PC-9 (cell line): ENCODE data around the gene RPE. TPM values are rescaled to one million over a fixed set of nuclear protein-coding genes. Genes with fewer than 3 reads are reported as not detected.

ENCODE experiments used
- BruUV-seq: library from RNA; stranded (reverse); fragments of 400-500 nt; replicated peaks from 2 replicates; lab custom pipeline; 2021; lab: Mats Ljungman, UMichigan
- CTCF ChIA-PET: fragments of 300-600 bp; sonication (Branson Sonifier 250); formaldehyde crosslinking; loops from one replicate; lab custom pipeline; 2022; ENCODE audit warnings: antibody characterized with exemption; lab: Charles Lee
- POLR2A ChIA-PET: fragments of 300-600 bp; sonication (Branson Sonifier 250); formaldehyde crosslinking; loops from one replicate; lab custom pipeline; 2022; ENCODE audit warnings: antibody characterized with exemption; ENCODE audit not compliant: unreplicated experiment; lab: Charles Lee
- DNase-seq, 2 experiments: peaks; one replicate each; pipeline versions ENCODE4 v3.0.0 to v3.0.0-alpha.2; 2015 to 2022; ENCODE audit warnings: mixed read lengths in 1 of 2
- H2AFZ ChIP-seq: fragments of 200-600 bp; sonication (generic); 2 replicates; pipeline ENCODE4 v1.8.1; 2017; ENCODE audit warnings: antibody characterized with exemption
- H3F3A ChIP-seq: fragments of 200-600 bp; sonication (generic); 2 replicates; pipeline ENCODE4 v1.8.1; 2017; ENCODE audit warnings: antibody characterized with exemption, mild to moderate bottlenecking, low read depth; ENCODE audit not compliant: insufficient read depth
- H3K27ac ChIP-seq: fragments of 200-600 bp; sonication (generic); 2 replicates; pipeline ENCODE4 v1.6.1; 2016; ENCODE audit warnings: mixed run types
- H3K27me3 ChIP-seq: fragments of 200-600 bp; sonication (generic); 2 replicates; pipeline ENCODE4 v1.6.1; 2016; ENCODE audit warnings: low read depth, mixed run types; ENCODE audit not compliant: insufficient read depth
- H3K36me3 ChIP-seq: fragments of 200-600 bp; sonication (generic); 2 replicates; pipeline ENCODE4 v1.6.1; 2016; ENCODE audit warnings: low read depth, mixed run types
- H3K4me1 ChIP-seq: fragments of 200-600 bp; sonication (generic); replicated peaks from 2 replicates; pipeline ENCODE4 v1.6.1; 2016; ENCODE audit warnings: mixed run types; ENCODE audit not compliant: insufficient read depth
- H3K4me2 ChIP-seq: fragments of 200-600 bp; sonication (generic); 2 replicates; pipeline ENCODE4 v1.6.1; 2017; ENCODE audit warnings: mixed run types
- H3K4me3 ChIP-seq: fragments of 200-600 bp; sonication (generic); 2 replicates; pipeline ENCODE4 v1.6.1; 2016; ENCODE audit warnings: mixed run types
- H3K79me2 ChIP-seq: fragments of 200-600 bp; sonication (generic); 2 replicates; pipeline ENCODE4 v1.6.1; 2017; ENCODE audit warnings: low read depth, mixed run types
- H3K9me2 ChIP-seq: fragments of 200-600 bp; sonication (generic); 2 replicates; pipeline ENCODE4 v1.8.1; 2017; ENCODE audit warnings: mild to moderate bottlenecking; ENCODE audit not compliant: insufficient read depth
- H3K9me3 ChIP-seq: fragments of 200-600 bp; sonication (generic); 2 replicates; pipeline ENCODE4 v1.8.1; 2016; ENCODE audit warnings: low read depth; ENCODE audit not compliant: insufficient read depth
- H4K20me1 ChIP-seq: fragments of 200-600 bp; sonication (generic); 2 replicates; pipeline ENCODE4 v1.8.1; 2017; ENCODE audit not compliant: insufficient read depth
- EZH2 ChIP-seq: fragments of 200-600 bp; sonication (generic); IDR thresholded peaks from 2 replicates; pipeline ENCODE4 v1.8.0; 2017; ENCODE audit warnings: antibody characterized with exemption, low read depth
- intact Hi-C: fragments of 100-400 bp; cut with micrococcal nuclease; formaldehyde crosslinking; loops from one replicate; pipeline ENCODE4 v1.10.0; 2022; ENCODE audit not compliant: unreplicated experiment
- total RNA-seq: library from RNA; stranded (reverse); gene quantifications from 2 replicates; pipeline ENCODE4 v1.2.3, GENCODE V29; 2021
- TF ChIP-seq, protein P1 (sequence below): fragments of 200-600 bp; sonication (generic); conservative IDR thresholded peaks from 2 replicates; pipeline ENCODE4 v1.6.1; 2017; ENCODE audit warnings: mixed run types, antibody characterized with exemption, mild to moderate bottlenecking, moderate library complexity

RPE gene
- total RNA-seq, 1 experiment from 2014 or later, result 58.4 TPM

DNA sequence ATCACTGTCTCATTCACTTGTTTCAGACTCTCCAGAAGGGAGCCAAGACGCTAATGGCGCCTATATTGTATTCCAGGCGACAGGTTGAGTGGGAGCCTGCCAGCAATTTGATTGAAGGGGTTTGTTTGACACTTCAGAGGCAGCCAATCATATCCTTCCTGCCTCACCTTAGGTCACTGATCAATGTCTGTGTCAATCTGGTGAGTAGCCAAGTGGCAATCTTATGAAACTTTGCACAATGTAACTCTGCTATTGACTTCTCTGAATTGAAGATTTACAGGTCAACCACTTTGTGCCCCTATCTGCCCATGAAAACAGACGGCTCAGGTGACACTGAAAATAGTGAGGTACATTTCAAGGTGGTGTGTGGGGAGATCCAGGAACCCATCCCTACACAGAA lies 32.7 kb upstream of the RPE start:
- Histone ChIP-seq H3F3A (no peaks in the 10 kb centered on the region), H3K4me2 (no peak overlapping the region), H3K9me2 (no peaks in the 10 kb centered on the region), H3K27me3 (no peaks in the 10 kb centered on the region), H3K79me2 (no peaks in the 10 kb centered on the region), H3K27ac (no peak overlapping the region), H3K4me3 (no peak overlapping the region), H3K9me3 (no peaks in the 10 kb centered on the region), H2AFZ (no peak overlapping the region), H3K4me1 (no peaks in the 10 kb centered on the region), H4K20me1 (no peaks in the 10 kb centered on the region), H3K36me3 (no peaks in the 10 kb centered on the region)
- no TSS peak for BruUV-seq
- ChIA-PET CTCF (interaction anchor here (0.7 kb wide), 1 partner anchor 1562 kb away, joined by 4 read pairs; no protein-coding TSS in a partner anchor), POLR2A (no interaction called here)
- intact Hi-C loops, result loop anchor here (5.0 to 10.0 kb wide), 2 partner anchors 395 to 428 kb away; no protein-coding TSS in a partner anchor
- no peak for DNase-seq
- no peak for TF ChIP-seq EZH2
- TF ChIP-seq, protein P1, sequence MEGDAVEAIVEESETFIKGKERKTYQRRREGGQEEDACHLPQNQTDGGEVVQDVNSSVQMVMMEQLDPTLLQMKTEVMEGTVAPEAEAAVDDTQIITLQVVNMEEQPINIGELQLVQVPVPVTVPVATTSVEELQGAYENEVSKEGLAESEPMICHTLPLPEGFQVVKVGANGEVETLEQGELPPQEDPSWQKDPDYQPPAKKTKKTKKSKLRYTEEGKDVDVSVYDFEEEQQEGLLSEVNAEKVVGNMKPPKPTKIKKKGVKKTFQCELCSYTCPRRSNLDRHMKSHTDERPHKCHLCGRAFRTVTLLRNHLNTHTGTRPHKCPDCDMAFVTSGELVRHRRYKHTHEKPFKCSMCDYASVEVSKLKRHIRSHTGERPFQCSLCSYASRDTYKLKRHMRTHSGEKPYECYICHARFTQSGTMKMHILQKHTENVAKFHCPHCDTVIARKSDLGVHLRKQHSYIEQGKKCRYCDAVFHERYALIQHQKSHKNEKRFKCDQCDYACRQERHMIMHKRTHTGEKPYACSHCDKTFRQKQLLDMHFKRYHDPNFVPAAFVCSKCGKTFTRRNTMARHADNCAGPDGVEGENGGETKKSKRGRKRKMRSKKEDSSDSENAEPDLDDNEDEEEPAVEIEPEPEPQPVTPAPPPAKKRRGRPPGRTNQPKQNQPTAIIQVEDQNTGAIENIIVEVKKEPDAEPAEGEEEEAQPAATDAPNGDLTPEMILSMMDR, result no peak

DNA sequence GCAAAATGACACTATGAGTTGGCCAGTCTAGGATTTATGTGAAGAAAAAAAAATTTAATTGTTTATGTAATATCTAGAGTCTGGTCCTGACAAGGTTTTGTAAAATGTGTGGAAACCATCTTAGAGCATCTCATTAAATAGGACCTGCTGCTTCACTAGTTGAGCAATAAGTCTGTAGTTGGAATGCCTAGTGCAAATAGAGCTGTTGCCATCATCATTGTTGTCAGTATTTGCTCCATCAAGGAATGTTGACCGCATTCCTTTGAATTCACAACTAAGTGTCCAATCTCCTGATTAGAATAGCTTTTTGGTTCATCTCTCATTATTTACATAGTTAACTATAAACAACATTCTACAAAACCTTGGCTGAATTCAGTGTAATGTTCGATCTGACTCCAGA lies 32.2 kb upstream of the RPE start:
- intact Hi-C loops, result loop anchor here (5.0 kb wide), 1 partner anchor 427 kb away; no protein-coding TSS in a partner anchor
- CTCF ChIA-PET, result no interaction called here
- no peaks in the 10 kb centered on the region for H3K4me1 ChIP-seq
- no TSS peak for BruUV-seq
- H3K27ac ChIP-seq, result no peak overlapping the region
- no peaks in the 10 kb centered on the region for H3F3A ChIP-seq
- H3K9me2 ChIP-seq, result no peaks in the 10 kb centered on the region
- H3K4me2 ChIP-seq, result no peak overlapping the region
- H3K36me3 ChIP-seq, result no peaks in the 10 kb centered on the region
- no peaks in the 10 kb centered on the region for H3K9me3 ChIP-seq
- TF ChIP-seq, protein P1, result no peak
- no peak for TF ChIP-seq EZH2
- no peak for DNase-seq
- no peaks in the 10 kb centered on the region for H3K27me3 ChIP-seq
- POLR2A ChIA-PET, result no interaction called here
- H2AFZ ChIP-seq, result no peak overlapping the region
- H3K79me2 ChIP-seq, result no peaks in the 10 kb centered on the region
- H4K20me1 ChIP-seq, result no peaks in the 10 kb centered on the region
- no peak overlapping the region for H3K4me3 ChIP-seq

DNA sequence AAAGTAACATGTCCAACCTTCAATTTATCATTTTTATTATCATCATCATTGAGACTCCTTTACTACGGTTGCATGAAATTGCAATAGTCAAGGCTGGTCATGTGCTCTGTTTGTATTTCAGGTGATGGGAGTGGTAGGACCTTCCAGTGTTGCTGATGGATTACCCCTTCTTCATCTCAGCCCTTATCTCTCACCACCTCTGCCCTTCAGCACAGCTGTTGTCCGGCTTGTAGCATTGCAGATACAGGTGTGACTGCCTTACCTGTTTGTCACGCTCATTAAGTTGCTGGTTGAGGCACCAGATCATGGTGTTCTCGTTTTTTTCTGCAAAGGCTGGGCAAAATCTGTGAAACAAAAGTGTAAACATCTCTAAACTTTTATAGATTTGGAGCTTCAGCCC lies 31.7 kb upstream of the RPE start:
- no peaks in the 10 kb centered on the region for H3K9me2 ChIP-seq
- no peak overlapping the region for H3K27ac ChIP-seq
- intact Hi-C loops, result loop anchor here (5.0 kb wide), 1 partner anchor 427 kb away; no protein-coding TSS in a partner anchor
- H4K20me1 ChIP-seq, result no peaks in the 10 kb centered on the region
- H3K4me3 ChIP-seq, result no peak overlapping the region
- POLR2A ChIA-PET, result no interaction called here
- TF ChIP-seq, protein P1, result no peak
- no peak for TF ChIP-seq EZH2
- no TSS peak for BruUV-seq
- no peak for DNase-seq
- H3K79me2 ChIP-seq, result no peaks in the 10 kb centered on the region
- no peaks in the 10 kb centered on the region for H3K36me3 ChIP-seq
- H3K4me1 ChIP-seq, result no peaks in the 10 kb centered on the region
- H3K27me3 ChIP-seq, result no peaks in the 10 kb centered on the region
- CTCF ChIA-PET, result no interaction called here
- H3F3A ChIP-seq, result no peaks in the 10 kb centered on the region
- no peak overlapping the region for H2AFZ ChIP-seq
- no peaks in the 10 kb centered on the region for H3K9me3 ChIP-seq
- no peak overlapping the region for H3K4me2 ChIP-seq
